ENCODE results near the gene STAG2. TPM values are rescaled to one million over a fixed set of nuclear protein-coding genes. Genes with fewer than 3 reads are reported as not detected.

The STAG2 gene
- total RNA-seq (100 to 1,000 TPM in 3 of 7 donors, 10 to 100 TPM in 4; 83.3 to 106 (median 97.8) TPM), polyA plus RNA-seq (10 to 100 TPM; 17.9 to 23.0 (median 21.6) TPM)
- long read RNA-seq, donor 1, result 0 reads
- long read RNA-seq, donor 2, result 0 reads

DNA sequence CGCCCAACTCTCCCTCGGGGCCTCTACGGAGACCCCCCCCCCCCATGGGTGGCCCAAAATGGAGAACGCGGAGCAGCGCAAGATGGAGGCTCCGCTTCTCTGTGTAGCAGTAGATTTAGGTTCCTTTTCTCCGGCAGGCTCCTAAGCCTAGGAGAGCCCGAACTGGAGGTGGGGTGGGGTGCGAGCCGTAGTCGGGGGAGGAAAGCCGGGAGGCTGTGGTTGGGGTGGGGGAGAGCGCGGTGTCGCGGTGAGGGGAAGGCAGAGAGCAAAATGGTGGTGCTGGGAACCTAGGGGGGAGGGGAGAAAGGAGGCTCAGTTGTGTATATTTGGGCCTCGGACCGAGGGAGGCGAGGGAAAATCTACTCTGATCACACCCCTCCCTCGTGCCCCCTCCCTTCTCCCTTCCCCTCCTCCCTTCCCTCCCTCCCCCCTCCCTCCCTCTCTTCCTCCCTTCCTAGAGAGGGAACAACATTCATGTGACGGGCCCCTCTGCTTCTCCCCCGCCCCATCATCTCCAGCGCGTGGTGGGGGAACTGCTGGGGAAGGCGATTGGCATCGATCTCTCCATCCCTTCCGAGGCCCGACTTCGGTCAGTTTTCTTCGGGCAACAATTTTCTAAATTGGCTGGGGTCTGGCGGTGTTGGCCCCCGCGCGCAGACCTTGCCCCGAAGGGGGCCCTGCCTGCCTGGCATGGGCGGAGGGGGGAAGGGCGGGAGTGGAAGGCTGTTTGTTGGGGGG is at the start of gene STAG2:
Gene STAG2 (plus strand): TSS at position 439 of the 738 bp plus-strand sequence. CDS start 60,922 bp downstream, outside the sequence.
- no peaks in the 10 kb centered on the region for H3K36me3 ChIP-seq
- DNase-seq, result peak; percentile 86
- H3K4me3 ChIP-seq, result peak within 1 kb of the TSS; percentile 37 to 82 (median 57)
- no peaks in the 10 kb centered on the region for H3K27me3 ChIP-seq (replicated peaks in 1 of 7)
- H3K9me3 ChIP-seq, result no peaks in the 10 kb centered on the region
- WGBS, 5 donors, result 0 to 45% (median 0%) methylated on average over 16 to 38 of the region's 38 CpGs
- TF ChIP-seq POLR2AphosphoS5 (IDR thresholded peaks at IDR 0.05) (peak; percentile 42 to 67 (median 54)), POLR2A (IDR thresholded peaks at IDR 0.05) (no peak)
- TF ChIP-seq, protein P1, sequence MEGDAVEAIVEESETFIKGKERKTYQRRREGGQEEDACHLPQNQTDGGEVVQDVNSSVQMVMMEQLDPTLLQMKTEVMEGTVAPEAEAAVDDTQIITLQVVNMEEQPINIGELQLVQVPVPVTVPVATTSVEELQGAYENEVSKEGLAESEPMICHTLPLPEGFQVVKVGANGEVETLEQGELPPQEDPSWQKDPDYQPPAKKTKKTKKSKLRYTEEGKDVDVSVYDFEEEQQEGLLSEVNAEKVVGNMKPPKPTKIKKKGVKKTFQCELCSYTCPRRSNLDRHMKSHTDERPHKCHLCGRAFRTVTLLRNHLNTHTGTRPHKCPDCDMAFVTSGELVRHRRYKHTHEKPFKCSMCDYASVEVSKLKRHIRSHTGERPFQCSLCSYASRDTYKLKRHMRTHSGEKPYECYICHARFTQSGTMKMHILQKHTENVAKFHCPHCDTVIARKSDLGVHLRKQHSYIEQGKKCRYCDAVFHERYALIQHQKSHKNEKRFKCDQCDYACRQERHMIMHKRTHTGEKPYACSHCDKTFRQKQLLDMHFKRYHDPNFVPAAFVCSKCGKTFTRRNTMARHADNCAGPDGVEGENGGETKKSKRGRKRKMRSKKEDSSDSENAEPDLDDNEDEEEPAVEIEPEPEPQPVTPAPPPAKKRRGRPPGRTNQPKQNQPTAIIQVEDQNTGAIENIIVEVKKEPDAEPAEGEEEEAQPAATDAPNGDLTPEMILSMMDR (IDR thresholded peaks at IDR 0.05 in 8 of 11, conservative IDR thresholded peaks at IDR 0.05 in 3 of 11), result no peak
- intact Hi-C loops (cut with DNase I; ENCODE audit: low total_unique reads), result no loop called here
- H3K27ac ChIP-seq, result peak within 1 kb of the TSS; percentile 84 to 99 (median 99)
- H3K4me1 ChIP-seq, result peaks cover 8 to 41% (median 19%) of the 10 kb centered on the region in 6 donors

- intact Hi-C loops (cut with DNase I; ENCODE audit: low total_unique reads), result no loop called here
- no peaks in the 10 kb centered on the region for H3K36me3 ChIP-seq
- no peak for DNase-seq
- H3K27me3 ChIP-seq (replicated peaks in 1 of 7), result no peaks in the 10 kb centered on the region
- H3K9me3 ChIP-seq, result no peaks in the 10 kb centered on the region
- no peak overlapping the region for H3K27ac ChIP-seq
- TF ChIP-seq POLR2A (IDR thresholded peaks at IDR 0.05), result no peak
- no peaks in the 10 kb centered on the region for H3K4me1 ChIP-seq
- no peak overlapping the region for H3K4me3 ChIP-seq
Measured at GRCh38 chrX:123917069-123917468, 44.4 kb upstream of the STAG2 start.

- no peaks in the 10 kb centered on the region for H3K27me3 ChIP-seq (replicated peaks in 1 of 7)
- intact Hi-C loops (cut with DNase I; ENCODE audit: low total_unique reads), result no loop called here
Measured at GRCh38 chrX:123918106-123918721, 43.3 kb upstream of the STAG2 start.

GRCh38 chrX:123920105-123920785 is 41.3 kb upstream of the STAG2 start:
- intact Hi-C loops (cut with DNase I; ENCODE audit: low total_unique reads), result no loop called here
- no peaks in the 10 kb centered on the region for H3K4me1 ChIP-seq
- 0 to 89% (median 78%) methylated on average over 1 of the region's 1 CpG for WGBS, 5 donors
- no peak overlapping the region for H3K27ac ChIP-seq
- no peak overlapping the region for H3K4me3 ChIP-seq
- TF ChIP-seq, protein P1 (IDR thresholded peaks at IDR 0.05 in 8 of 11, conservative IDR thresholded peaks at IDR 0.05 in 3 of 11), result no peak
- no peak for TF ChIP-seq POLR2A (IDR thresholded peaks at IDR 0.05)
- TF ChIP-seq POLR2AphosphoS5 (IDR thresholded peaks at IDR 0.05), result no peak
- H3K9me3 ChIP-seq, result no peaks in the 10 kb centered on the region
- DNase-seq, result no peak
- H3K36me3 ChIP-seq, result no peaks in the 10 kb centered on the region
- H3K27me3 ChIP-seq (replicated peaks in 1 of 7), result no peaks in the 10 kb centered on the region

More at GRCh38 chrX:123918106-123918721, 43.3 kb upstream of the STAG2 start:
- no peaks in the 10 kb centered on the region for H3K36me3 ChIP-seq
- H3K27ac ChIP-seq, result no peak overlapping the region
- no peaks in the 10 kb centered on the region for H3K9me3 ChIP-seq
- 68 to 92% (median 84%) methylated on average over 4 of the region's 4 CpGs for WGBS, 5 donors
- no peaks in the 10 kb centered on the region for H3K4me1 ChIP-seq
- DNase-seq, result no peak
- H3K4me3 ChIP-seq, result no peak overlapping the region
- TF ChIP-seq POLR2AphosphoS5 (IDR thresholded peaks at IDR 0.05), result no peak
- TF ChIP-seq, protein P1 (IDR thresholded peaks at IDR 0.05 in 8 of 11, conservative IDR thresholded peaks at IDR 0.05 in 3 of 11), result no peak
- TF ChIP-seq POLR2A (IDR thresholded peaks at IDR 0.05), result no peak
